ENCODE measurements around the gene RNF149.
"Not testable (repeated sequence)": the region's sequence is repeated elsewhere in the genome, so short reads cannot be mapped to it uniquely, and the experiment has no call there.

Gene RNF149, protein sequence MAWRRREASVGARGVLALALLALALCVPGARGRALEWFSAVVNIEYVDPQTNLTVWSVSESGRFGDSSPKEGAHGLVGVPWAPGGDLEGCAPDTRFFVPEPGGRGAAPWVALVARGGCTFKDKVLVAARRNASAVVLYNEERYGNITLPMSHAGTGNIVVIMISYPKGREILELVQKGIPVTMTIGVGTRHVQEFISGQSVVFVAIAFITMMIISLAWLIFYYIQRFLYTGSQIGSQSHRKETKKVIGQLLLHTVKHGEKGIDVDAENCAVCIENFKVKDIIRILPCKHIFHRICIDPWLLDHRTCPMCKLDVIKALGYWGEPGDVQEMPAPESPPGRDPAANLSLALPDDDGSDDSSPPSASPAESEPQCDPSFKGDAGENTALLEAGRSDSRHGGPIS

DNA sequence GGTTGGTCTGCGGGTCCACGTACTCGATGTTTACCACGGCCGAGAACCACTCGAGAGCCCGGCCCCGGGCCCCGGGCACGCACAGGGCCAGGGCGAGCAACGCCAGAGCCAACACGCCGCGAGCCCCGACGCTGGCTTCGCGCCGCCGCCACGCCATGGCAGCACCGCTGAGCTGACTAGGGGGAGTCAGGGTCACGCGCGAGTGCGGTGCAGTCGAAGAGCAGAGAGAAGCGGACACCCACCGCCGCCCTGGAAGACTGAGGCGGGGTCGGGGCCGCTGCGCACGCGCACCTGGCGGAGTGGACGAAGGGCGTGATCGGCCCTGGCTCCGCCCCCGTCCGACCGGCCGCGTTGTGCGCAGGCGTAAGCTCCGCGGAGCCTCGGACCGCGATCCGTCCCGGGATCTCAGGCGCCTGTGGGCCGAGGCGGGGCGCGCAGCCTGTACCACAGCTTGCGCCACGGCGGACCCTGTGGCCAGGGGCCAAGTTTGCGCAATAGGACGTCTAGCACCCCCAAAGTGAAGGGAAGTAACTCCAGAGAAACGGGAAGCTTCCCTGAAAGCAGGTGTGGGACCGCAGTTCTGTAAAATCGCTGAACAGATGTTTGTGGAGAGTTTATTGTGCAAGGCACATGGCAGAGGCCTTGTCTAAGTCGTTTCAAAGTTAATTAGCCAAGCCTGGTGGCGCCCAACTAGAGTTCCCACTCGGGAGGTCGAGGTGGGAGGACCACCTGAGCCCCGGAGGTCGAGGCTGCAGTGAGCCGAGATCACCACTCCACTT is at the start of gene RNF149:
Gene RNF149 (minus strand): TSS at position 270 of the 779 bp plus-strand sequence. CDS start 113 bp downstream, at position 157.
- DNase-seq (ENCODE audit: low read depth in 2 of 2, low spot score in 1 of 2): peak; percentile 83 to 85

DNA sequence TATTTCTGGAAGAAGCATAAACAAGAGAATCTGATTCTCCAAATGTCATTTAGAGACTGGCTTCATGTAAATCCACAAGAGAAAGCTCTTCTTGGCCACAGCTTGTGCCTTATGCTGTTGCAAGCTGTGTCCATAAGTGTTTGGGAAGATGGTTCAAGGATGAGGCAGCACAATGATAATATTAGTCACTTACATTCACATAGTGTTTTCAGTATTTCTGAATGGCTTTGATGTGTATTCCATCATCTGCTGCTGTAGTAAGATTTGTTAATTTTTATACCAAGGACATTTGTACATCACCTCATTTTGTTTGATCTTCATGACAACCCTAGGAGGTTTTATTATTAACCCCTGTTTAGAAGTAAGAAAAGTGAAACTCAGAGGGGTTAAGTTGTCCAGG is 48.9 kb upstream of the RNF149 start:
- no peak for DNase-seq (ENCODE audit: low read depth in 2 of 2, low spot score in 1 of 2)

DNA sequence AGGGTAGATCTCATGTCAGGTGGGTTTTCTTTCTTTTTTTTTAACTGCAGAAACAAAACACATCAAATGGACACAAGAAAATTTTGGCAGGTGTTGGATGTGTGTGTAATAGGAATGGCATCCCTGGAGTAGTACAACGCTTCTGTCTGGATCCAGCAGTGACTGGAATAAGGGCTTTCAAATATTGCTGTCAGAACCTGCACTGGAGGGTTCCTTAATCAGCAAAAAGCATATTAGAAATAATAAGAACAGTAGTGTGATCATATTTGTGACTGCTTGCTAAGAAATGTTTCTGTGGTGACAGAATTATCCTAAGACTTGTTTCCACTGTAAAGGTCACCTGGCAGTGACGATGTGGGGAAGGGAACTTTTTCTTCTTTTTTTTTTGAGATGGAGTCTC is 48.0 kb upstream of the RNF149 start:
- no peak for DNase-seq (ENCODE audit: low read depth in 2 of 2, low spot score in 1 of 2)

DNA sequence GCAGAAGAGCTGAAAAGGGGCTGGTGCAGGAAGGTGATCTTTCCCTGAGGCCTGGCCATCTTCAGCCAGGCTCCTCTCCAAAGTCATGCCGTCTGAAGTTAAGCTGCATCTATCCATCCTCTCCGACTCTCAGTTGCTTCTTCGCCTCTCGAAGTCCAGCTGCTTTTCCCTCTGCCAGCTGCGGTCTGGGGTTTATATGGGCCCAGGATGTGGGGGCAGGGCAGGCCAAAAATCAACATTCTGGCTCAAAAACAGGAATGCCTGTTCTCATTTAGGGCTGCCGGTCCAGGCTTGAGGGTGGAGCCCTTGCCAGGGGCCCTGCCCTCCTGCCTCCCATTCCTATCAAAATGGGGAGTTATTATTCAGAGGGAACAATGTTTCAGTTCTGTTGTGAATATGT is 47.6 kb upstream of the RNF149 start:
- no peak for DNase-seq (ENCODE audit: low read depth in 2 of 2, low spot score in 1 of 2)

DNA sequence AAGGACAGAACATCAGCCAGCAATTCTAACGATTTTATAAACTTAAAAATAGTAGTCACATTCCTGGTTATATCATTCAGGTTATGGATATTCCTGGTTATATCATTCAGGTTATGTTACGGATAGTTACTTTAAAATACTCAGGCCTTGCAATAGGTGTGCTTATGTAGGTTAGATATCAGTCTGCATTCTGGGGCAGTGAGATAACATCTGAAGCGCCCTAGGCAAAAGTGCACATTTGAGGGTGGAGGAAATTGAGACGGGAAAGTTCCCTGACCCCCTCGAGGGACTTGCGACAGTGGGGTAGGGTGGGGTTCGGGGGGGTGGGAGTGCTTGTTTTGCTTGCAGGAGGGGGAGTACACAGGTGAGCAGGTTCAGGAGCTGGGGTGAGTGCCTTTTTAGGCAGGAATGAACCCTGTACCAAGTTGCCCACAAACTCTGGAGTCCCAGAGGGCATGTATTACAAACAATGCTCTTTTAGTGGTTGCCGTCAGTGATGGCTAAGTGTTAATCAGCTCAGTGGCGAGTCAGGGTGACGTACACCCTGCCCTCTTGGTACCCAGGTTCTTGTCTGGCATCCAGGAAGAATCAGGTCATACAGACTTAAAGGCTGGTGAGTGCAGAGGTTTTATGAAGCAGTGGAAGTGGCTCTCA is 47.0 kb upstream of the RNF149 start:
- no peak for DNase-seq (ENCODE audit: low read depth in 2 of 2, low spot score in 1 of 2)

DNA sequence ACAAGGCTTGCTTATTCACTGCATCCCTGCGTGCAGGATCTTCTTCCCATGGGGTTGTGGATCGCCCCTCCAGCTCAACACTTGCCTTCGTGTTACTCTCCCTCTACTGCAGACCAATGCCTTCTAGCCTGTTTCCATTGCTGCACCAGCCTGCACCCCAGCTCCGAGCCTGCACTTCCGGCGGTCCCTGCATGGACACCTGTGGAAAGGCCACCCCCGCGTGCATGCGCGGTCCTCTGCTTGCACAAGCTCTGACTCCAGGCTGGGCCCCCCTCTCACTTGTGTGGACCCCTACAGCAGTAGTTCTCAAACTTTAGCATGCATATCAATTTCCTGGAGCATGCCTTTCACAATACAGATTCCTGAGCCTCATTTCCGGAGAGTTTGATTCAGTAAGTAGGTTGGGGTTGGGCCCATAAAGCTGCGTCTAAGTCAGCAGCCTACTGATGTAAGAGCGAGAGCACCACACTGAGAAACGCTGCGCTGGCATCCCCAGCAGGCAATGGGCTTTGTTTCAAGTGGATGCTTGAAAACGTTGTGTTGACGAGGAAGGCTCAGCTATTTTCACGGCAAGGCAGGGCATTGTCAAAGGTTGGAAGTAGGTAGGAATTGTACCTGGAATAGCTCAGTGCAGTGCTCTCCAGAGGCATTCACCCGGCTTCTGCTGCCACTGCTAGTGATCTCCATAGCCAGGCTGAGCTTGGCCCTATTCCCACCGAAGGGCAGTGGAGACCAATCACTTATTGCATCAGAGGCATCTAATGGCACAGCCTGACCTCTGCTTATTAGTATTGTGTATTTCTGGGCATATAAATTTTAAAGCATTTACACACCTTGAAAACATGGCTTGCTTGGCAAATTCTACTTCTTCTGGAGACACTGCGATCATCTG is 46.2 kb upstream of the RNF149 start:
- no peak for DNase-seq (ENCODE audit: low read depth in 2 of 2, low spot score in 1 of 2)

DNA sequence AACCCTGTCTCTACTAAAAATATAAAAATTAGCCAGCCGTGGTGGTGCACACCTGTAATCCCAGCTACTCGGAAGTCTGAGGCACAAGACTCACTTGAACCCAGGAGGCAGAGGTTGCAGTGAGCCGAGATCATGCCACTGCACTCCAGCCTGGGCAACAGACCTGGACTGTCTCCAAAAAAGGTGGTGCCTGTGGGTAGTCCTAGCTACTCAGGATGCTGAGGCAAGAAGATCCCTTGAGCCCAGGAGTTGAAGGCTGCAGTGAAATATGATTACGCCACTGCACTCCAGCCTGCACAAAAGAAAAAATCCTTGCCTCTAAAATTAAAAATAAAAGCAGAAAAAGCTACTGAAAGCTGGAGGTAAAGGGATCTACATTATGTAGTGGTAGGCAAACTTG is 44.1 kb upstream of the RNF149 start:
- DNase-seq (ENCODE audit: low read depth in 2 of 2, low spot score in 1 of 2): not testable (repeated sequence)

DNA sequence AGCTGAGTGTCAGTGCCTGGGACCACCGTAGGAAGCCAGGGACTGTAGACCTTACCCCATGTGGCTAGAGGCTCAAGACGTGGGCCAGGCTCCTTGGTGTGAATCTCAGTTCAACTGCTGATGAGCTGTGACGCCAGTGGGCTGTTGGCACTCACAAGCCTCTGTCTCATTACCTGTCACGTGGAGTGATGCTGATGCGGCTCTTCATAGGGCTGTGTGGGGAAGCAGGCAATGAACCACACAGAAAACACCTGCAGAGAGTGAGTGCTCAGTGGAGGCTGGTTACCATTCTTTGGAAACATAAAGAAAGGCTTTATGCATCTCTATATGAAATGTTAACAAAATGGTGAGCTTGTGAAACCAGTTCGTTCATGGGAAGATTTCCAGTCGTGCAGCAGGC is 42.7 kb upstream of the RNF149 start:
- no peak for DNase-seq (ENCODE audit: low read depth in 2 of 2, low spot score in 1 of 2)

DNA sequence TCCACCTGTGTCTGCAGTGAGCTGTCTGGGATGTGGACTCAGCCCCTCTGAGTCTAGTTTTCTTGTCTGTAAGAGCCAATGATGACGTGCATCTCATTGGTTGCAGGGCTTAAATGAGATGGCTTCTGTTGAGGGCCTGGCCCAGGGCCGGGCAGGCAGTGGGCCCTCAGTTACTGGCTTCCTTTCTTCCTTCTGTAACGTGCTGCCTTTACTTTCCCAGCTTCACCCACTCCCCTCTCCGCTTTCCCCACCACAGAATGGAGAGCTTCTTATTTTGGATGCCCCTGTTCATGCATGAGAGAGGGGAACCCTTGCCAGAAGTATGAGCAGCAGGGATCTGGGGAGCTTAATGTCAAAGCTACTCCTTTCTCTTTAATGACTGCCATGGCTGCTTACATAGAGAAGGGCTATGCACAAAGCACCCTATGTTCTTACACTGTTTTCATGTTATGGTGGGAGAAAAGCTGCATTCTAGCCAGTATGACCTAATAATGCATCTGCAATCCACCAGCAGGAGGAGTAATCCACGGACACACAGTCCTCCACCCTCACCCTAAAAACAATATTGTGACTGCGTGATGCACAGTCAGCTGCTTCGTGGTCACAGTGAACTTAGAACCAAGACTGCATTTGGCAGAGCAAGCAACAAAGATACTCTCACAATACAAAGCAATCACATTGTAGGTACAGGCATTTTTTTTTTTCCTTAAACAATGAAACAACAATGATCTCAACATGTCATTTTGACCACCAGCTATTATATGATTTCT is 41.6 kb upstream of the RNF149 start:
- no peak for DNase-seq (ENCODE audit: low read depth in 2 of 2, low spot score in 1 of 2)

DNA sequence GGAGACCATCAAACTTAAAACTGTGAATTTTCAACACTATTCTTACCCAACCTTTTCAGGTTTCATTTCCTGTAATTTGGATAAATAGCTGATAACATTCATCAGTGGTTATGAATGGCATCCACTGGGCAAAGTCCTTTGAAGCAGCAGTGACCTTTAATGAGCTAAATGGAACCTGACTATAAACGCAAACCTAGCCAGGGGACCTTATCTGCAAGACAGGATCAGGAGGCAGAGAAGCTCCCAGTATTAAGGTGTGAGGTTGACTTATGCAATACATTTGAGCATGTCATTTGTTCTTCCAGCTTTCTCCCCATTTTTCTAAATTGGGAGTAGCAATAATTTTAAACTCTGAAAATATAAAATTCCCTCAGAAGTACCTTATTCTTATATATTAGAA is 40.4 kb upstream of the RNF149 start:
- no peak for DNase-seq (ENCODE audit: low read depth in 2 of 2, low spot score in 1 of 2)

DNA sequence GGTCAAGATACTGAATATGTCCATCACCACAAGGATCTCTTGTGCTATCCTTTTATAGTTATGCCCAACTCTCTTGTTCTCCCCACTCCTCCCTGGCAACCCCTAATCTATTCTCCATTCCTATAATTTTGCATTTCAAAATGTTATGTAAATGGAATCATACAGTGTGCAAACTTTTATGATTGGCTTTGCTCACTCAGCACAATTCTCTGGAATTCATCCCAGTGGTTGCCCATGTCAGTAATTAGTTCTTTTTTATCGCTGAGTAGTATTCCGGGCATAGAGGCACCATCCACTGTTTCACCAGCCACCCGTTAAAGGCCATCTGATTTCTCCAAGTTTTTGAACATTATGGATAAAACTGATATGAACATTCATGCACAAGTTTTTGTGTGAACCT is 38.4 kb upstream of the RNF149 start:
- DNase-seq (ENCODE audit: low read depth in 2 of 2, low spot score in 1 of 2): no peak

DNA sequence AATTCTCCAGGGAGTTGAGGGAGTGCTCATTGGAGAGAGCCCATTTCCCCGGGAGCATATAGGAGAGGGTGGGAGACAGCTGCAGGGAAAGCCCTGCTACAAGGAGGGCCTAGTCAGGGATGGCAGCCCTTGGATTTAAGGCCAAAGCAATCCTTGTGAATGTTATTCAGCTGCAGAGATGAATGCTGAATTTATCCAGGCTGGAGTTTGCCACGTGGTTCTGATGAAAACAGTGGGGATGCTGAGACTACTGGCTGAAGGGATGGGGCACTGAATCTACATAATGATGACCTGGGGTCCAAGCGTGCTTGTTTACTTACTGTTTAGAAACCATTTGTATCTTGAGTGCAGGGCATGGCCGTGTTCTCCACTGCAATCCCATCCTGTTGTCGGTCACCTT is 35.6 kb upstream of the RNF149 start:
- no peak for DNase-seq (ENCODE audit: low read depth in 2 of 2, low spot score in 1 of 2)

DNA sequence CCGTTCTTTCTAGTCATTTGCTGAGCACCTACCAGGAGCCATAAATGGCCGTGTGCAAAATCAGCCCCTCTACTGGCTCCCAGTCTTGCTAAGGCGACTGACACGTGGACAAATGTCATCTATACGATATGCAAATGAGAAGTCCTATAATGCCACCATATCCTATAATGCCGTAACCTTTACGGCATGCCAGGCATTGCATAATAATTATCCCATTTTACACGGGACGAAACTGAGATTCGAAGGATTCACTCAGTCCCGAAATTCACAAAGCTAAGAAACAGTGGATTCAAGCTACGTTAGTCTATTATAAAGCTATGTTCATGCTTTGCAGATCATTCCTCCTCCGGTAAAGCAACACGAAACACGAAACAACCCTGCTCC is 34.1 kb upstream of the RNF149 start:
- no peak for DNase-seq (ENCODE audit: low read depth in 2 of 2, low spot score in 1 of 2)

DNA sequence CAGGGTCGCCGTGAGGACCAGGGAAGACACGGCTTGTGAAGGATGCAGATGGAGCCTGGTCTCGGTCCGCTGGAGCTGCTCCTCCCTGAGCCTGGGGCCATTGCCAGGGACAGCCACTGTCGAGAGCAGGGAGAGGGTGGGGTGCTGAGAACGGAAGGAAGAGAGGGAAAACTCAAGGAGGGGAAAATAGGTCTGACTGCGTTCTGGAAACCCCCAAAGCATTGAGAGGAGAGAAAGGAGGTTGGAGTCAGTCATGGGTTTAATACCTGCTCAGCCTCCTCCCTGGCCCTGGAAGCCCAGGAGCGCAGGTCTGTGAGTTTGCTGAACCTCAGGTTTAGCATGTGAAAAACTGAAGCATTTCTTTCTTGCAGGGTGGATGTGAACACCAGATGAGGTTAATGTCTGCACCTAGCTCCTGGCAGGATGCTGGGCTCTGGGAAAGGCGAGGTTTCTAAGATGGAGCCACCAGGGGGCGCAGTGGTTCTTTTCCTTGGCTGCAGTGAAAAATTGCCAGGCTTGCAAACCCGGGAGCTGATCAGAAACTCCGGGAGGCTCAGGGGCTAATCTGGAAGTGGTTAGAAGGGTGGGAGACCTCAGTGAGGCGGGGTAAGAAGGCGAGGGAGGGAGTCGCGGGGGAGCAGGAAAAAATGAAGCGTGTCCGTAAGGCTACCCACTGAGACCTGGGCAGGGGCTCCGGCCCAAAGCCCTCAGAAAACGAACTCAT is 33.6 kb upstream of the RNF149 start:
- peak; percentile 24 to 51 for DNase-seq (ENCODE audit: low read depth in 2 of 2, low spot score in 1 of 2)

DNA sequence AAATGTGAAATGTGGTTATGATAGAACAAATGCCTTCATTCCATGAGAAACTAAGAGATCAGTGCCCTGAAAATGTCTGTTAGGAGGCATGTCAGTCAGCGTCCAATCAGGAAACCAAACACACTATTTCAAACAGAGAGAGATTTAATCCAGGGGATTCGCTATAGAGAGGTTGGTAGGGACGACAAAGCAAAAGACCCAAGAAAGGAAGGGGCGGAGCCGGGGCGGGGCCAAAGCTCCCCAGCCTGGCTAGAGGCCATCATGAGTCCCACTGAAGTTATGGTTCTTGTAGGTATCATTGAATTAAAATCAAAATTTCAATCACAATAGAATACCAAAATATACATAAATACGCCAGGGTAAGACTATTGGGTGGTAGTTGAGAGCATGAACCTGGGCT is 32.9 kb upstream of the RNF149 start:
- no peak for DNase-seq (ENCODE audit: low read depth in 2 of 2, low spot score in 1 of 2)

DNA sequence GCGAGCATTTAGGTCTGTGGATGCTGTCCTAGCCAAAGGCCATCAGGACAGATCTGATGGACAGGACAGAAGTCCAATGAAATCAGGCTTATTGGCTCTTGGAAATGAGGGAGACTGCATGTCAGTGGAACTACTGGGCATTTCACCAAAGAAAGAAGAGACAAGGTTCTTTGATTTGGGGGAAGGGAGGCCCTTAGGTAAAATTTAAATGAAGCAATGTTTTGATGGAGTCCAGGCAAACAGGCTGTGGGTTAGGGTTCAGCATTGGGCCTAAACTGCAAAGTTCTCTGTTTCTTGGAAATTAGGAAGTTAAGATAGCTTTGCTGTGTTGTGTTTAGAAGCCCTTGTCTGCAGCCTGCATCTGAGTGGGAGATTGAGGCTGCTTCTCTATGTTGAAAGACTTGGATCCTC is 31.6 kb upstream of the RNF149 start:
- DNase-seq (ENCODE audit: low read depth in 2 of 2, low spot score in 1 of 2): no peak

DNA sequence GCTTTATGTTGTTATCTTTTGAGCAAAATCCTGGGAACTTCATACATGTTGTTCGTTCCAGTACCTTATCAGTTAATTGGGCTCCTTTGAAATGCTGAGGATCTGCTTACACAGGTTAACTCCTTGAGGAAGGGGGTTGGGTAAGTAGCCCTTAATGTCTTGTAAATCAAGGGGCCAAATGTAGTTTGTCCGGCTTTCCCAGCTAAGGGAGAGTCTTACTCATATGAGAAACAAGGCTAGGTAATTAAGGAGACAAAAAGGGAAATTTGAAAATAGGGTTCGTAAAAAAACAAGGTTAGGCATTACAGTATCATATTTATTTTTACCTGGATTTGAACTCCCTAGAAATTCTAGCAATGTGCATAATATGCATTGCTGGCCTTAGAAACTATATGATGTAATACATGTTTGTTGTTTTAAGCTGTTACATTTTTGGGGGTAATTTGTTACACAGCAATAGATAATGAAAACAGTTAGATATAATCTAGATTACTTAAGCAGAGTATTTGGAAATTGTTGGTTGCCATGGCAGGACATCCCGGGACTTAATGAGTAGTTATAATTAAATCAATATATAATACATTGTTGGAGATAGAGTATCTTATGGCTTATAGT is 30.9 kb upstream of the RNF149 start:
- no peak for DNase-seq (ENCODE audit: low read depth in 2 of 2, low spot score in 1 of 2)

DNA sequence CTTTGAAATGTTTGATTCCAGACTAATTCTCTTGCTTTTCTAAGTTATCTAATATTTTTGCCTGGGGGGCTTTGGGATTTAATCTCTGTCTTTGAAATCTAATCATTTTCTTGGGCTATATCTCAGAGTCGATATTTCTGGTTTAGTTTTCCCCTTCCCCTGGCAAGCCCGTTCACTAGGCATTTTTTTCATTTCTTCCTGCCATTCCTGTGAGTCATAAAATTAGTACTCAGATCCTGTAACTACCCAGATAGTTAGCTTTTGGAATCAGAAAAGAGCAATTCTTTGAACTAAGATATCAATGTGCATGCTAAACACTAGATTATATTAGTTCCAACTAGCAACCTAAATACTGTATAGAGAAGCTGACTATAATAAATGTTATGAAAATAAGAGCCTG is 29.4 kb upstream of the RNF149 start:
- DNase-seq (ENCODE audit: low read depth in 2 of 2, low spot score in 1 of 2): no peak
